HepG2 (cell line): ENCODE measurements around the gene MPZL3. TPM values are rescaled to one million over a fixed set of nuclear protein-coding genes. Genes with fewer than 3 reads are reported as not detected.

Source experiments
- ATAC-seq: fragments of 200-7000 bp; cut with Tn5 transposase; 3 replicates; pipeline ENCODE4 v1.9.1; 2020; ENCODE audit warnings: mild to moderate bottlenecking, moderate library complexity
- BruUV-seq: library from RNA; stranded (reverse); fragments of 400-500 nt; replicated peaks from 2 replicates; lab custom pipeline; 2021; lab: Mats Ljungman, UMichigan
- CTCF ChIA-PET: fragments of 300-600 bp; formaldehyde crosslinking; extraction: SDS; loops from one replicate; lab custom pipeline; 2021; ENCODE audit warnings: low total read pairs, inconsistent platforms, low intra/inter-chr PET ratio; lab: Yijun Ruan, JAX
- POLR2A ChIA-PET: fragments of 350-600 bp; sonication (Branson Sonifier 250); formaldehyde crosslinking; loops from one replicate; lab custom pipeline; 2020; ENCODE audit warnings: antibody characterized with exemption, inconsistent platforms; lab: Yijun Ruan, JAX
- DNase-seq: peaks from one replicate; pipeline ENCODE4 v3.0.0-alpha.2; 2015; ENCODE audit warnings: low spot score
- FAIRE-seq: peaks from 3 replicates; lab custom pipeline; 2011; peaks lifted over from hg19 to GRCh38; lab: Jason Lieb, UNC
- H2AFZ ChIP-seq: one replicate; pipeline ENCODE4 v1.6.1; 2011; ENCODE audit warnings: low read length, inconsistent platforms
- H3K27ac ChIP-seq: fragments of 300-600 bp; 3 replicates; pipeline ENCODE4 v1.8.0; 2011; ENCODE audit warnings: mixed run types, mild to moderate bottlenecking, mixed read lengths, low read length, inconsistent platforms; ENCODE audit not compliant: insufficient read depth; ENCODE audit errors: extremely low read length
- H3K27me3 ChIP-seq, 2 experiments: fragments of 200-600 bp in 1 of 2; 2 replicates in 1 of 2; 3 replicates in 1 of 2; pipeline versions ENCODE4 v1.6.0 to v1.8.0; 2011; ENCODE audit warnings: low read length in 2 of 2, mild to moderate bottlenecking in 2 of 2, moderate library complexity in 2 of 2, inconsistent platforms in 1 of 2; ENCODE audit not compliant: insufficient read depth in 2 of 2, control insufficient read depth in 1 of 2
- H3K36me3 ChIP-seq, 2 experiments: fragments of 200-600 bp in 1 of 2; replicated peaks in 1 of 2; 2 replicates in 1 of 2; 3 replicates in 1 of 2; pipeline versions ENCODE4 v1.5.1 to v1.8.0; 2011; ENCODE audit warnings: low read length in 2 of 2, inconsistent platforms in 1 of 2; ENCODE audit not compliant: insufficient read depth in 2 of 2, control insufficient read depth in 1 of 2
- H3K4me1 ChIP-seq: 2 replicates; pipeline ENCODE4 v1.5.1; 2012; ENCODE audit warnings: low read length, inconsistent platforms; ENCODE audit not compliant: insufficient read depth
- H3K4me2 ChIP-seq: 2 replicates; pipeline ENCODE4 v1.6.0; 2011; ENCODE audit warnings: low read depth, low read length, inconsistent platforms
- H3K4me3 ChIP-seq, 3 experiments: fragments of 200-600 bp in 1 of 3; sonication (generic), shearing (Covaris generic) in 1 of 3; replicated peaks in 1 of 3; 2 replicates each; pipeline ENCODE4 v1.5.1; 2011 to 2016; ENCODE audit warnings: low read length in 3 of 3, inconsistent platforms in 2 of 3, low read depth in 2 of 3, mild to moderate bottlenecking in 2 of 3, control low read depth in 1 of 3, mixed read lengths in 1 of 3; ENCODE audit not compliant: insufficient read depth in 1 of 3
- H3K79me2 ChIP-seq: one replicate; pipeline ENCODE4 v1.6.1; 2011; ENCODE audit warnings: low read length, inconsistent platforms; ENCODE audit not compliant: insufficient read depth
- H3K9ac ChIP-seq: 2 replicates; pipeline ENCODE4 v1.6.0; 2011; ENCODE audit warnings: mild to moderate bottlenecking, low read depth, low read length, inconsistent platforms; ENCODE audit not compliant: insufficient read depth
- H3K9me3 ChIP-seq: 2 replicates; pipeline ENCODE4 v1.5.1; 2012; ENCODE audit warnings: mild to moderate bottlenecking, low read length
- H4K20me1 ChIP-seq: 2 replicates; pipeline ENCODE4 v1.6.0; 2011; ENCODE audit warnings: inconsistent platforms, mild to moderate bottlenecking, low read length, moderate library complexity; ENCODE audit not compliant: insufficient read depth
- ARNTL ChIP-seq: sonication (generic); formaldehyde crosslinking; IDR thresholded peaks from 2 replicates; pipeline ENCODE4 v1.4.0; 2020; ENCODE audit warnings: mild to moderate bottlenecking, missing genetic modification reagents
- CREB1 ChIP-seq, 2 experiments: fragments of 450-650 bp in 1 of 2; IDR thresholded peaks; 2 replicates each; pipeline ENCODE4 v1.6.1; 2016 to 2017; ENCODE audit warnings: control low read depth in 1 of 2, mild to moderate bottlenecking in 1 of 2, missing compliant biosample characterization in 1 of 2, missing genetic modification characterization in 1 of 2
- GMEB1 ChIP-seq: sonication (generic); formaldehyde crosslinking; IDR thresholded peaks from 2 replicates; pipeline ENCODE4 v1.5.1; 2020; ENCODE audit warnings: missing genetic modification reagents, mild to moderate bottlenecking, borderline replicate concordance
- MAFF ChIP-seq: IDR thresholded peaks from 2 replicates; pipeline ENCODE4 v1.6.1; 2011; ENCODE audit warnings: low read depth, low read length, improper control_type of control experiment
- MAFK ChIP-seq, 2 experiments: IDR thresholded peaks in 1 of 2; conservative IDR thresholded peaks in 1 of 2; 2 replicates each; pipeline ENCODE4 v1.6.1; 2011; ENCODE audit warnings: improper control_type of control experiment in 2 of 2, low read length in 2 of 2
- NAIF1 ChIP-seq: sonication (generic); formaldehyde crosslinking; IDR thresholded peaks from 2 replicates; pipeline ENCODE4 v1.5.0; 2020; ENCODE audit warnings: mild to moderate bottlenecking, missing genetic modification reagents, borderline replicate concordance
- NFYC ChIP-seq: IDR thresholded peaks from 2 replicates; pipeline ENCODE4 v1.6.1; 2016; ENCODE audit warnings: missing genetic modification reagents, missing compliant biosample characterization
- NR2C2 ChIP-seq: sonication (generic); formaldehyde crosslinking; IDR thresholded peaks from 2 replicates; pipeline ENCODE4 v1.4.0; 2020; ENCODE audit warnings: missing genetic modification reagents, mild to moderate bottlenecking, moderate library complexity, borderline replicate concordance
- REST ChIP-seq, 2 experiments: IDR thresholded peaks; 2 replicates each; pipeline ENCODE4 v1.6.1; 2011 to 2012; ENCODE audit warnings: low read length in 2 of 2, borderline replicate concordance in 1 of 2, low read depth in 1 of 2, mild to moderate bottlenecking in 1 of 2, moderate library complexity in 1 of 2
- SALL1 ChIP-seq: sonication (generic); formaldehyde crosslinking; IDR thresholded peaks from 2 replicates; pipeline ENCODE4 v1.8.0; 2022; ENCODE audit warnings: mild to moderate bottlenecking, missing genetic modification reagents
- TSC22D2 ChIP-seq: sonication (generic); formaldehyde crosslinking; IDR thresholded peaks from 2 replicates; pipeline ENCODE4 v1.5.1; 2020; ENCODE audit warnings: missing genetic modification reagents, mild to moderate bottlenecking, borderline replicate concordance
- ZBTB2 ChIP-seq: sonication (generic); formaldehyde crosslinking; IDR thresholded peaks from 2 replicates; pipeline ENCODE4 v1.8.0; 2022; ENCODE audit warnings: low read depth, missing genetic modification reagents
- ZBTB7A ChIP-seq: sonication (generic); formaldehyde crosslinking; IDR thresholded peaks from 2 replicates; pipeline ENCODE4 v1.8.0; 2022; ENCODE audit warnings: mild to moderate bottlenecking, missing genetic modification reagents
- ZNF33A ChIP-seq: sonication (generic); formaldehyde crosslinking; IDR thresholded peaks from 2 replicates; pipeline ENCODE4 v1.5.1; 2020; ENCODE audit warnings: missing genetic modification reagents, mild to moderate bottlenecking, moderate library complexity, borderline replicate concordance
- WGBS: methylation state at CpG from one replicate; pipeline ENCODE4 v1.1.6; 2017; ENCODE audit warnings: low lambda C conversion rate; 5-methylcytosine and 5-hydroxymethylcytosine counted together
- in situ Hi-C: cut with HindIII; loops from 2 replicates; pipeline ENCODE4 v1.10.0; 2017; ENCODE audit warnings: low pct_unique_long_range_greater_than_20kb; ENCODE audit not compliant: extremely low pct_ligation_motif_present
- intact Hi-C: fragments of 100-400 bp; cut with micrococcal nuclease; formaldehyde crosslinking; loops from one replicate; pipeline ENCODE4 v1.10.0; 2022; ENCODE audit not compliant: unreplicated experiment
- polyA plus RNA-seq, 8 experiments: library from polyadenylated mRNA; depleted of rRNA in 3 of 8; stranded (reverse) in 7 of 8; unstranded in 1 of 8; fragments of >200 nt; fragmentation: Illumina TruSeq in 4 of 8; extraction: Trizol in 4 of 8; gene quantifications; 2 replicates each; pipeline versions ENCODE4 v1.2.1 to v1.2.3, GENCODE V29; 2011 to 2016; ENCODE audit warnings: low read depth in 4 of 8, missing spikeins in 1 of 8, mixed read lengths in 1 of 8; ENCODE audit not compliant: insufficient read depth in 1 of 8
- total RNA-seq, 5 experiments: library from RNA; depleted of rRNA; stranded (reverse); fragments of >200 nt; fragmentation: Illumina TruSeq; extraction: Trizol; gene quantifications; 2 replicates each; pipeline ENCODE4 v1.2.3, GENCODE V29; 2016; ENCODE audit warnings: low read depth in 1 of 5

Gene MPZL3
- total and polyA plus RNA-seq, 2 of the 13 experiments (the other 11 are each of a cell fraction or from before 2014, with no cell fraction given): 5.3 to 9.3 TPM

- TF ChIP-seq CREB1 (IDR thresholded peaks at IDR 0.05) (no peak), CREB1 (CRISPR knock-in tag; IDR thresholded peaks at IDR 0.05) (no peak), GMEB1 (CRISPR knock-in tag) (no peak), ARNTL (CRISPR knock-in tag) (no peak), NAIF1 (CRISPR knock-in tag) (no peak), SALL1 (CRISPR knock-in tag) (no peak), REST (IDR thresholded peaks at IDR 0.05; ENCODE audit: borderline replicate concordance in 1 of 2, low read depth in 1 of 2, low read length in 2 of 2) (no peak)
Measured at GRCh38 chr11:118238929-118239328, 13.2 kb downstream of the MPZL3 start (continued).

- no peak overlapping the region for H3K4me2 ChIP-seq
- no TSS peak for BruUV-seq
- FAIRE-seq (no peak), ATAC-seq (no peak)
- POLR2A ChIA-PET: no interaction called here
- CTCF ChIA-PET: no interaction called here
- intact Hi-C loops: no loop called here
- no peaks in the 10 kb centered on the region for H4K20me1 ChIP-seq
- no peak overlapping the region for H3K27ac ChIP-seq
- no peak for TF ChIP-seq TSC22D2 (CRISPR knock-in tag)
- no peak for TF ChIP-seq ZBTB2 (CRISPR knock-in tag)
- no peak for TF ChIP-seq ZBTB7A (CRISPR knock-in tag)
- no peak for TF ChIP-seq NFYC (CRISPR knock-in tag)
- 0 out of 2 replicates have a peak, but pooled peaks have one; percentile 11 for TF ChIP-seq MAFF
- TF ChIP-seq ZNF33A (CRISPR knock-in tag): no peak
- 0 out of 4 replicates have a peak, but pooled peaks of 1 of the 2 experiments have one; percentile 8 for TF ChIP-seq MAFK (conservative IDR thresholded peaks at IDR 0.05 in 1 of 2, IDR thresholded peaks at IDR 0.05 in 1 of 2; ENCODE audit: low read length in 2 of 2)
- no peak for TF ChIP-seq GMEB1 (CRISPR knock-in tag)
- TF ChIP-seq NR2C2: no peak
- TF ChIP-seq, all 625 proteins: peak for 2
- H3K27me3 ChIP-seq: no peaks in the 10 kb centered on the region
- peaks cover 34% of the 10 kb centered on the region for H3K4me1 ChIP-seq
- no peak for DNase-seq
- H2AFZ ChIP-seq: no peak overlapping the region
- WGBS: 100% methylated on average over 2 of the region's 2 CpGs
- in situ Hi-C loops: no loop called here
- H3K4me3 ChIP-seq: no peak overlapping the region
- no peaks in the 10 kb centered on the region for H3K9me3 ChIP-seq
- H3K9ac ChIP-seq: no peak overlapping the region
- H3K79me2 ChIP-seq: no peaks in the 10 kb centered on the region
- peaks cover 0 to 17% of the 10 kb centered on the region in 2 experiments; a peak in 3 of 5 replicates for H3K36me3 ChIP-seq
Measured at GRCh38 chr11:118238421-118238820, 13.7 kb downstream of the MPZL3 start.
